Aorta (tissue), 5 donors: Measurements from ENCODE around the gene SLC4A2. TPM values are rescaled to one million over a fixed set of nuclear protein-coding genes. Genes with fewer than 3 reads are reported as not detected.

Experiments used
- ATAC-seq: fragments of 200-7000 bp; cut with Tn5 transposase; one replicate; pipeline ENCODE4 v1.9.1; 2022; ENCODE audit warnings: moderate library complexity; ENCODE audit not compliant: low FRiP score
- DNase-seq, 2 donors: peaks; one replicate each; pipeline ENCODE4 v3.0.0-alpha.2; 2020
- H3K27ac ChIP-seq, 2 donors: one replicate each; pipeline ENCODE4 v1.5.1; 2013; ENCODE audit warnings: low read length in 2 of 2, mild to moderate bottlenecking in 2 of 2, moderate library complexity in 2 of 2, control low read depth in 1 of 2, inconsistent platforms in 1 of 2, low read depth in 1 of 2
- H3K27me3 ChIP-seq, 2 donors: one replicate each; pipeline ENCODE4 v1.6.1; 2013; ENCODE audit warnings: control low read depth in 1 of 2, low read length in 1 of 2, mild to moderate bottlenecking in 1 of 2, moderate library complexity in 1 of 2; ENCODE audit not compliant: insufficient read depth in 2 of 2, control insufficient read depth in 1 of 2
- H3K36me3 ChIP-seq, 2 donors: one replicate each; pipeline ENCODE4 v1.6.1; 2013; ENCODE audit warnings: control low read depth in 1 of 2, low read length in 1 of 2, mild to moderate bottlenecking in 1 of 2; ENCODE audit not compliant: insufficient read depth in 2 of 2, control insufficient read depth in 1 of 2
- H3K4me1 ChIP-seq, 2 donors: one replicate each; pipeline ENCODE4 v1.6.1; 2013; ENCODE audit warnings: low read length in 2 of 2, control low read depth in 1 of 2, mild to moderate bottlenecking in 1 of 2, moderate library complexity in 1 of 2; ENCODE audit not compliant: insufficient read depth in 2 of 2, control insufficient read depth in 1 of 2
- H3K4me3 ChIP-seq, 2 donors: one replicate each; pipeline ENCODE4 v1.5.1; 2013; ENCODE audit warnings: low read length in 2 of 2, control low read depth in 1 of 2, mild to moderate bottlenecking in 1 of 2
- H3K9me3 ChIP-seq: one replicate; pipeline ENCODE4 v1.6.1; 2013; ENCODE audit warnings: mild to moderate bottlenecking, low read length; ENCODE audit not compliant: control insufficient read depth
- WGBS, 2 donors: extraction: QIAGEN DNeasy Blood & Tissue Kit; methylation state at CpG; one replicate each; pipeline ENCODE4 v1.1.7; 2013; 5-methylcytosine and 5-hydroxymethylcytosine counted together
- intact Hi-C, 2 donors: fragments of 100-400 bp; cut with DNase I; formaldehyde crosslinking; loops; one replicate each; pipeline versions ENCODE4 v1.14.2 to v1.15.0; 2022
- polyA plus RNA-seq, 2 donors: library from polyadenylated mRNA; stranded (reverse); fragments of 200-250 nt; gene quantifications; one replicate each; pipeline ENCODE4 v1.2.3, GENCODE V29; 2013
- total RNA-seq, 2 donors: library from RNA; stranded (reverse); fragmentation: NEBNext Ultra II Directional; extraction: Animal tissue kit (Norgen Biotek cat#: 25700); gene quantifications; one replicate each; pipeline ENCODE4 v1.2.1, GENCODE V29; 2021
- donor health status: healthy with polysubstance abuse.
- donor health status: Bipolar disorder and iron deficiency.
- donor health status: DM: no; HTN: no; CAD: no.
- donor health status: DM: no; HTN: no; CAD: no.
- donor health status: DM: yes; HTN: yes; CAD: no.

Gene SLC4A2
- total and polyA plus RNA-seq, 4 donors, result 37.1 to 215 (median 123) TPM

DNA sequence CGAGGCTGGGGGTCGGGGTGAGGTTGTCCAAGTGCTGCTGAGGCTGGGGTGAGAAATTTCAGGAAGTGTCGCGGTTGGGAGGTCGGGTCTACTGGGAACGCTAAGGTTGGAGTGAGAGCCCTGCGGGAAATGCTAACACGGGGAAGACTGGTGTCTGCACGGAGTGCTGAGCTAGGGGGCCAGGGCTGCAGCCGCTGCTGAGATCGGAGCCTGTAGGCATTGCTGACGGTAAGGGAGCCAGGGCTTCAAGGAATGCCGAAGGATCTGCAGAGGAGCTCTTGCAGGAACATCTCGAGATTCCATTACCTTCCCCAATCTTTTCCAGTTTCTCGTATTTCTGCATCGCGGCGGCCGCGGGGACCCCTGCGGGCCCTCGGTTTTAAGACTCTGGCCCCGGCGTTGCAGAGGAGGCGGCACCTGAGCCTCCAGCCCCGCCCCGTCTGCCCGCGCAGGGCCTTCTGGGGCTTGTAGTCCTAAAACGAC, 1.8 kb upstream of the SLC4A2 start, which contains the start of gene CDK5:
CDK5 (minus strand) TSS at position 392 of the 483 bp plus-strand sequence; CDS start at position 343, 49 bp downstream.
- Histone ChIP-seq H3K27ac (peak within 1 kb of the TSS; percentile 28 to 93), H3K9me3 (no peaks in the 10 kb centered on the region), H3K36me3 (no peaks in the 10 kb centered on the region), H3K27me3 (no peaks in the 10 kb centered on the region), H3K4me3 (peak within 1 kb of the TSS; percentile 54 to 75), H3K4me1 (no peaks in the 10 kb centered on the region)
- DNase-seq (no peak), ATAC-seq (no peak)
- intact Hi-C loops, result no loop called here
- WGBS, 2 donors, result 0 to 1% methylated on average over 30 of the region's 30 CpGs

DNA sequence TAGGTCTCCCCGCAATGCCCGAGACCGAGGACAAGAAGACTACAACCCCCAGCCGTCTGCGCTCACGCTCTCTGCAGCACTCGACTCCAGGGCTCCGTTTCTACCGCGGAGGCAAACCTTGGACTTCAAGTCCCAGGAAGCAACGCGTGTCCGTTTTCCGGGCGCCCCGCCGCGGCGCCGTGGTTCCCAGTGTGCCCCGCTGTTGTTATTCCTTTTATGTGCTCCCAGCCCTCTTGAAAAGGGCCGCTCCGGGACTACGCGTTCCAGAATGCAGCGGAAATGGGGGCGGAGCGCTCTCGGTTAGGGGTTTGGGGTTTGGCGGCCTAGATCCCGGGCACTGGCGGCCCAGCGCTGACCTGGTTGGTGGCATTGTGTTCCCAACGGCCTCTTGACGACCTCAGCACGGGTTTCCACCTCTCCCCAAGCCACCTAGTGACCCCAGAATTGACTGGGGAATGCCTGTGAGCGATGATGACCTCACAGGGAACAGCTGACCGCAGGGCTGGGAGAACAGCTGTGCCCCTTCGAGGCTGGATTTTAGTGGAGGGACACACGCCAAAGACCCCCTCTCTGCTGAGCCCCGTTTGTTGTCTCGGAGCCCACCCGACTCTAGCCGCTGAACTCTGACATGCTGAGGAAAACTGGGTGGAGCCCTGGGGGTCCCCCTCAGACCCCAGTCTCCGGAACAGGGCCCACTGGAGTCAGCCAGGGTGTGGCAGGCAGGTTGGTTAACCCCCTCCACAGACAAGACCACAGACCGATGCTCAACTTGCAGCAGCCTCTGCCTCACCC, 1.2 kb upstream of the SLC4A2 start:
- ATAC-seq, result peak; percentile 95
- Histone ChIP-seq H3K27ac (peak overlapping the region; percentile 28 to 93), H3K27me3 (no peaks in the 10 kb centered on the region), H3K9me3 (no peaks in the 10 kb centered on the region), H3K4me1 (no peaks in the 10 kb centered on the region), H3K36me3 (no peaks in the 10 kb centered on the region), H3K4me3 (peak overlapping the region; percentile 54 to 75)
- peak; percentile 99 to 100 for DNase-seq
- intact Hi-C loops, result loop anchor here in 1 of 2 donors (2.0 kb wide), 1 partner anchor 29 kb away; the partner anchor contains the start of gene ABCB8
- WGBS, 2 donors, result 1 to 2% methylated on average over 46 of the region's 46 CpGs

DNA sequence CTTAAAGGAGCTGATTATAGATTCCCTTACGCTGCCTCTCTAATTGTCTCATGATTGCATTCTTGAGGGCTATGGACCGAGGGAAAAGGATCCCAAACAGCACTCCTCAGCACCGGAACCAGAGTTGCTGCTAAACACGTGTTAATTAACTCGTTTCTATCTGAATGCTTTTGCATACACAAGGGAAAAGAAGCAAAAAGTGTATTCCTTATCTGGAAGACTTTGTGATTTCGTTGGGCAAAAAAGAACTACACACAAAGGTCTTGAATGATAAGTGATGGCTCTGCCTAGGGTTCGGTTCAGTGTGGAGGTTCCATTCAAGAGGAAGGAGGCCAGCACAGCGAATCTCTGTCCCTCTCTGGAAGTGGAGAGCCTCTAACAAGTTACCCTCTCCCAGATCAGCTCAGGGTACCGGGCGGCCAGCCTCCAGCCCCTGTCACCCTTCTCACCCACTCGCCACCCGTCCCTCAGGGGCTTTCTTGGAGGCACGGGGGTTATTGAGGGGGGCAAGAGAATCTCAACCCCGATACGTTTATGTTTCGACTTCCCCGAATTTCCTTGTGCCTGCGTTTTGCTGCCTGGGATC, 515 bp upstream of the SLC4A2 start:
- H3K36me3 ChIP-seq, result no peaks in the 10 kb centered on the region
- H3K4me1 ChIP-seq, result no peaks in the 10 kb centered on the region
- H3K27ac ChIP-seq, result peak overlapping the region; percentile 28 to 93
- intact Hi-C loops, result loop anchor here in 1 of 2 donors (2.0 kb wide), 1 partner anchor 30 kb away; the partner anchor contains the start of gene ABCB8
- no peaks in the 10 kb centered on the region for H3K9me3 ChIP-seq
- H3K27me3 ChIP-seq, result no peaks in the 10 kb centered on the region
- ATAC-seq, result no peak
- WGBS, 2 donors, result 4 to 5% methylated on average over 18 of the region's 18 CpGs
- DNase-seq, result no peak
- H3K4me3 ChIP-seq, result peak overlapping the region; percentile 57 to 75

DNA sequence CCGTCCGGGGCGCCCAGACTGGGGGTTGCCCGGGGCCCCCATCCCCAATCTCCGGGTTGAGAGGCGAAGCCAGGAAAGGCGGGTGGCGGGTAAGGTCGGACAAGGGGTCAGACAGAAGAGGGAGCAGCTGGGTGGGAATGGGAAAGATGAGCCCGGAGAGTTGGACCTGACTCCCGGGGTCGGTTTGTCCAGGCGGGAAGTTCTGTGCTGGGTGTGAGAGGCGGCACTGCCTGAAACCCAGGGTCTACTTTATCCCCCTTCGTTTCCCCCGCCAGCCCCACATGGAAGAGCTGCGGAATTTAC, 675 bp downstream of the SLC4A2 start:
- peak overlapping the region; percentile 57 to 75 for H3K4me3 ChIP-seq
- no peaks in the 10 kb centered on the region for H3K36me3 ChIP-seq
- no peak for ATAC-seq
- DNase-seq, result no peak
- H3K27ac ChIP-seq, result no peak overlapping the region
- no peaks in the 10 kb centered on the region for H3K4me1 ChIP-seq
- H3K27me3 ChIP-seq, result no peaks in the 10 kb centered on the region
- intact Hi-C loops, result no loop called here
- H3K9me3 ChIP-seq, result no peaks in the 10 kb centered on the region
- 0 to 1% methylated on average over 16 to 17 of the region's 17 CpGs for WGBS, 2 donors

DNA sequence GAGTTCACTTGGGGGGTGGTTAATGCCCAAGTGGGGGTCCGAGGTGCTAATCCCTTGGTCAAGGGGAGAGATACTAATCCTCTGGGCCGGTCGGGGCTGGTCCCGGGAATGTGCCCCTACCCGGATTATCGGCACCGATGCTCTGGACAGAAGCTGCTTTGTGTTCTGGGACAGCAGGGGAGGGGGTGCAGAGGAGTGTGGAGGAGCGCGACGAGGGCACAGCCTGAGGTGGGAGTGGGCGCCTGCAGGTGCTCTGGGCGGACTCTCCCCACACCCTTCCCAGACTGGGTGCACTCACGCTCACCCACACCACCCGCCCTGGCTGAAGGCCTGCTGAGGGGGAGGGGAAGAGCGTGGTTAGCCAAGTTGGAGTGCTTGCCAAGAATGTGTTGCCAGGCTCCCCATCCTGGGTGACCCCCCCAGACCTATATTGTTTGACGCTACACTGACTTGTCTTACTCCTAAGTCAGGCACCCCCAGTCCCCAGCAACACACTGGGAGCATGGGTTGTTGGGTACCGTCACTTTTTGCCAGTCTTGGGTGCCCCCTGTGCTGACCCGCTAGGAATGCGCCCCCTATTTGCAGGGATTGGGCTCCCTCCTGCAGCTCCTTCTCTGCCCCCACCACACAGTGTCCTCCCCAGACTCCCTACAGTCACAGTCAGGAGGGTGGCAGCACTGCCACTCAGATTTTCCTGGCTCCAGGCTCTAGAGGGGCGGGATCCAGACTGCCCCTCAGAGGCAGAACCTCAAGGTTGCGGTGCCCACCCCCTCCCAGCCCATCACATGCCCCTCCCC, 1.2 kb downstream of the SLC4A2 start:
- WGBS, 2 donors, result 3% methylated on average over 21 of the region's 21 CpGs
- ATAC-seq (no peak), DNase-seq (peak in 1 of 2 donors; percentile 85)
- Histone ChIP-seq H3K9me3 (no peaks in the 10 kb centered on the region), H3K36me3 (no peaks in the 10 kb centered on the region), H3K4me1 (no peaks in the 10 kb centered on the region), H3K27me3 (no peaks in the 10 kb centered on the region), H3K27ac (no peak overlapping the region), H3K4me3 (peak overlapping the region; percentile 57 to 75)
- intact Hi-C loops, result loop anchor here in 1 of 2 donors (1.0 kb wide), 1 partner anchor 20 kb away; the partner anchor contains the start of gene FASTK

DNA sequence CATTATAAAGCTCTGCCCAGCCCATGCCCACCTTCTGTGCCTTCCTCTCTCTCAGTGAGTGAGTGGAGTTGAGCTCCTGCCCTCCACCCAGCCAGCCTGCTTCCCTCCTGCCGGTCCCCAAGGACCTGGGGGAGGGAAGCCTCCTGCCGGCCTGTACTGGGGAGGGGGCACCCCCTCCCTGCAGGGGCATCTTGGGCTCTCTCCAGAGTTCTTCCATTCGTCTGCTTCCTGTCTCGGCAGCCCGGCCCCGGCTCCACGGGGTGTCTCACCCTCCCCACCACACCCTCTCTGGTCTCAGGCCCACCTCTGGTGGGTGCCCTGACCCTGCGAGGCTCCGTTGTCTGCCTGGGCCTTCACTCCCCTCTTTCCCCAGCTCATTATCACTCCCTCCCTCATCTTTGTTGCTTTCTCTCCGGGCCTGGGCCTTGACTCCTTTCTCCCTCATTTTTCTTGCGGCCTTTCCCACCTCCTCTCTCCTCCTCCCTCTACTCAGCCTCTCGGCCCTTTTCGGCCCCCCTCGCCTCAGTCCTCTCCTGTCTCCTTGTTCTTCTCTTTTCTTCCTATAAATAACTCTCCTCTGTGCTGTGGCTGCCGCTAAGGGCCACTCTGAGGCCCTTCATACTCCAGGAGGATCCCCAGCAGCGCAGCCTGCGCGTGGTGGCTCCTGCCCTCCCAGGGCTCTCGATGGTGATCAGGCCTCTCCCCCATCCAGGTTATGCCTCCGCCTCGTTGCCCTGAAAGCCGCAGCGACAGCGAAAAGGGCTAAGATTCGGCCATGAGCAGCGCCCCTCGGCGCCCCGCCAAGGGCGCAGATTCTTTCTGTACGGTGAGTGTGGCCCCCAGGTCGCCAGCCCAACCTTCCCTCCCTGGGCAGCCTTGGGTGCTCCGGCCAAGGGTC, 2.1 kb downstream of the SLC4A2 start:
- WGBS, 2 donors, result 44 to 49% methylated on average over 33 of the region's 33 CpGs
- intact Hi-C loops, result loop anchor here in 1 of 2 donors (1.0 kb wide), 1 partner anchor 19 kb away; the partner anchor contains the start of gene FASTK
- H3K9me3 ChIP-seq, result no peaks in the 10 kb centered on the region
- no peaks in the 10 kb centered on the region for H3K4me1 ChIP-seq
- ATAC-seq (no peak), DNase-seq (no peak)
- no peak overlapping the region for H3K27ac ChIP-seq
- H3K36me3 ChIP-seq, result no peaks in the 10 kb centered on the region
- no peak overlapping the region for H3K4me3 ChIP-seq
- H3K27me3 ChIP-seq, result no peaks in the 10 kb centered on the region

DNA sequence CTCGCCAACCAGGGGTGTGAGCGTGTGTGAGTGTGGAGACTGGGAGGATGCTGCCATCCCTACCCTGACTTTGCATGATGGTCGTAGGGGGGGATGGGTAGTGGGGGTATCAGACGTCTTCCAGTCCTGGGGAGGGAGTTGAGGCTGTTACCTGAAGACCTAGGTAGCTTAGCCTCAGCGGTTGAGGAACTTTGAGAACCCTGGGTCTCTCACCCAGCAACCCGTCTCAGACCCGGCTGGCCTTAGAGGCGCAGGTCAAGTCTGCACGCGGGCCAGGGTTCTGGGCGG, 2.7 kb downstream of the SLC4A2 start:
- no peak overlapping the region for H3K4me3 ChIP-seq
- no peak for DNase-seq
- 51 to 62% methylated on average over 10 to 11 of the region's 11 CpGs for WGBS, 2 donors
- no peak for ATAC-seq
- no peaks in the 10 kb centered on the region for H3K27me3 ChIP-seq
- intact Hi-C loops, result no loop called here
- H3K4me1 ChIP-seq, result no peaks in the 10 kb centered on the region
- H3K9me3 ChIP-seq, result no peaks in the 10 kb centered on the region
- no peak overlapping the region for H3K27ac ChIP-seq
- no peaks in the 10 kb centered on the region for H3K36me3 ChIP-seq
